Stimulated activated CD4-positive, alpha-beta T cell treated with anti-CD3 and anti-CD28 coated beads, Interleukin-2, amount 100 ng/mL, for 24 hours (primary cell): ENCODE results near the gene PCDHGC4.

Source experiments
- DNase-seq, 2 donors: peaks; one replicate each; pipeline ENCODE4 v3.0.0-alpha.2; 2020

Gene PCDHGC4

DNA sequence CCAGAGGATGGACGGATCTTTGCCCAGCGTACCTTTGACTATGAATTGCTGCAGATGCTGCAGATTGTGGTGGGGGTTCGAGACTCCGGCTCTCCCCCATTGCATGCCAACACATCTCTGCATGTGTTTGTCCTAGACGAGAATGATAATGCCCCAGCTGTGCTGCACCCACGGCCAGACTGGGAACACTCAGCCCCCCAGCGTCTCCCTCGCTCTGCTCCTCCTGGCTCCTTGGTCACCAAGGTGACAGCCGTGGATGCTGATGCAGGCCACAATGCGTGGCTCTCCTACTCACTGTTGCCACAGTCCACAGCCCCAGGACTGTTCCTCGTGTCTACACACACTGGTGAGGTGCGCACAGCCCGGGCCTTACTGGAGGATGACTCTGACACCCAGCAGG, 5.9 kb downstream of the PCDHGC4 start:
- no peak for DNase-seq

DNA sequence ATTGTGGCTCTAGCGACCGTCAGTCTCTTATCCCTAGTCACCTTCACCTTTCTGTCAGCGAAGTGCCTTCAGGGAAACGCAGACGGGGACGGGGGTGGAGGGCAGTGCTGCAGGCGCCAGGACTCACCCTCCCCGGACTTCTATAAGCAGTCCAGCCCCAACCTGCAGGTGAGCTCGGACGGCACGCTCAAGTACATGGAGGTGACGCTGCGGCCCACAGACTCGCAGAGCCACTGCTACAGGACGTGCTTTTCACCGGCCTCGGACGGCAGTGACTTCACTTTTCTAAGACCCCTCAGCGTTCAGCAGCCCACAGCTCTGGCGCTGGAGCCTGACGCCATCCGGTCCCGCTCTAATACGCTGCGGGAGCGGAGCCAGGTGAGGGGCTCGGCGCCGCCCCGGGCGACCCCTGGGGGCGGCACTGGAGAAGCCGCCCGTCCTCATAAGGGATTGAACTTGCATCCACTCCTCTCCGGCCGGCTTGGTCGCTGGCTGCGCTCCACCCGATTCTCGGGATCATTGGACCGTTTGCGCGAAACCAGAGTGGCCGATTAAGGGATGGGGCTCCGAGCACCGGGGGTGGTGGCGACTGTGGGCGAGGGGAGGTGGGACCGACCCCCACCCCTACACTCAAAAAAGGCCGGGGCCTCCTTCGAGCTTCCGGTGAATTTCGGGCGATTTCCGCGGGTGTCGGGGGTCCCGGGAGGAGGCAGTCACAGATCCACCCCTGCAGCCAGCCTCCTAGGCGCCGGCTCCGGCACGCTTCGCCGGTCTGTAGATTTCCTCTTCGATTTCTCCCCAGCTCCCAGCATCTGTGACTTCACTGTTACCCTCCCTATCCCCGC, 6.7 kb downstream of the PCDHGC4 start:
- no peak for DNase-seq

DNA sequence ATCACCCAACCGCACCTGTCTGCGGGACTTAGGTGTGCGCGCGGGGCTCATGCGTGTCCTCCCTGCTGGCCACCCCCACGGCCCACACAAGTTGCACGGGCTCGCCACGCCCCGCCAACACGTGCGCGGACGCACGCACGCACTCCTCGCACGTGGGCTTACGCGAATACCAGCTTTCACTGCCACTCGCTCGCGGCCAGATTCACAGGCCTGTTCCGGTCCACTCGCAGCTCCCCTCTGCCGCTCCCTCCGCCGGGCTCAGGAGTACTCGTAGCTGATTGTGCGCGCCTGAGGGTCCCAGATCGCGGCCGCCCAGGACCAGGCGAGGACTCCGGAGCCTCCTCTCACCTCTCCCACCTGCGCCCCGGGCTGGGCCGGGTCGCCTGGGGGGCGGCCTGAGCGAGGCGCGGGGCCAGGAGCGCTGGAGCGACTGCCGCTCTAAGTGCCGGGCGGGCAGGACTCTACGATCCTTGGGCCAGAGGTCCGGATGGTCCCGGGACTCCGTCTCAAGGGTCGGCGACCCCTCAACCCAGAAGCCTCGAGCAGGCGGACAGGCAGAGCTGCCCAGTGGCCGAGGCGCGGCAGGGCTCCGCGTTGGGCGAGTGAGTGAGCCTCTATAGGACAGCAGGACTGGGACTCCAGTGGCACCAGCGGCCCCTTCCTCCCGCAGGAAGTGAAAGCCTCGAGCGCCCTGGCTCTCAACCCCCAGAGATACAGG, 7.5 kb downstream of the PCDHGC4 start:
- peak in 1 of 2 donors; percentile 46 for DNase-seq

DNA sequence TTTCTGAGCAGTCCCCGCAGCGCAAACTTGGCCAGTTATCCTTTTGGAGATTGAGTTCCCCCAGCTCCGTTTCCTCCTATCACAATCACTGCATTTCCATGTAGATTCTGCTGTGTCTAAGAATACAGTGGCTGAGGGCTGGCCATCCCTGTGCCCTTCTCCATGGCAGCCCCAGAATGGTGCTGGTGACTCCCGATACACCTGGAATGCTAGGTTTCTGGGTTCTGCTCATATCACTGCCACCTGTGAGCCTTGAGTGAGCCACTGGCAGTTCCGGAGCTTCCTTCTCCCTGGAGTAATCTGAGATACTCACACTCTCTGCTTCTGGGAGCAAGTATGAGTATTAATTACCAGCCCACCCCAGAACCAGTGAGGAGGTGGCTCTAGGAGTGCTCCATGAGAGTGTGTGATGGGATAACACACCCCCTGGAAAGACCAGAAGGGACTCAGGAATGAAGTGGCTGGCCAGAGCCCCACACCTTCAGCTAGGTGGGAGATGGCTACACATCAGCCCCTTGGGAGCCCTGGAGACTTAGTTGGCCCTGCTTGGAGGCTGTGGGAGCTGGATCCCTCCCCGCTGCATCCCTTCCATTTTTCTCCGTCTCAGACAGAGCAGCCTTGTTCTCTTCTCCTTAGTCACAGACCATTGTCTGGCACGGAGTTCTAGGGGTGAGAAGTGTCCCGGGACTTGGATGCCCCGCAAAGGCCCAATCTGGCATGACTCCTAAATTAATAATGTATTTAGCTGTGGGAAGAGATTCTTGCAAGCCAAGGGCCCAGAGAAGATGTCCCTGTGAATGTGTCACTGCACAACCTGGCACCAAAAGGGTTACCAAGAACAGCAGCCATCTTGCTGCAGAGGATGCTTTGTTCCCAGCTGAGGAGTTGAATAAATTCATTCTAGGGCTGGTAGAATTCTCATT, 8.9 kb downstream of the PCDHGC4 start:
- no peak for DNase-seq

DNA sequence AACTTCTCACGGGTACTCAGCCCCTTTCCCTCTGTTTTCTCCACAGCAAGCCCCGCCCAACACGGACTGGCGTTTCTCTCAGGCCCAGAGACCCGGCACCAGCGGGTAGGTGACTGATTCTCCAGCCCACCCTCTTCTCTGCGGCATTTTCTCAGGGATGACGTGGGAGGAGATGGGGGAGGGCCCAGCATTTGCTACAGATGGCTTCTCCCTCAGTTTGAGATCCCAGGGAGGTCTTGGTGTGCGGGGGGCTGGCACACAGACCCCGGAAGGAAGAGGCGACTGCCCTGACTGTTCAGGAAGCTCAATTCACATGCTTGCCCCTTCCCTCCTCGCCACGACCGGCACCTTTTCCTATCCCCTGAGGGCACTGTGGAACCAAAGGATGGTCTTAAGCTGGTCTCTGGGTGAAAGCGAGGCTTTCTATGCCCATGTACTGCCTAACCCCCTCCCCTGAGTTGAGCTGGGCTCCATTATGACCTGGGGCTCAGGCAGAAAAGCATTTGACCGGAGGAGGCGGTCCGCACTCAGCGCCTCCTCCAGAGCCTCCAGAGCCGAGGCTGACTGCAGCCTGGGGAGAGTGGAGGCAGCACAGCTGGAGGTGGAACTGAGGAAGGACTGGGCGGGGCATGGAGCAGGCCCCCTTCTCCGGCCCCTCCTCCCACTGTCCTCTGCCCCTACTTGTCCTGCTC, 10.1 kb downstream of the PCDHGC4 start:
- no peak for DNase-seq

DNA sequence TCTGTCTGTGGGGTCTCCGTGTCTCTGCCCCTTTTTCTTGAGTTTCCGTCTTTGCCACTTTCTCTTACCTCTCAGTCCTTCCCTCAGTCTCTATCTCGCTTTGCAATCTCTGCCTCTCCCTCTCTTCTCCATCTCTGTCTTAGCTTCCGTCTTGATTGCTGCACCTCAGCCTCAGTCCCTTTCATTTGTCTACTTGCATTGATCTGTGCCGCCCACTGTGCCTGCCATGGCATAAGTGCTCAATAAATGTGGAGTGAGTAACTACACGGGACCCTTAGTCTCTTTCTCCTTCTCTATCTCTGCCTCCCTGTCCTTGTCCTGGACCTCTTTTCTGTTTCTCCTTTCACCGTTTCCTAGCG, 10.6 kb downstream of the PCDHGC4 start:
- no peak for DNase-seq

DNA sequence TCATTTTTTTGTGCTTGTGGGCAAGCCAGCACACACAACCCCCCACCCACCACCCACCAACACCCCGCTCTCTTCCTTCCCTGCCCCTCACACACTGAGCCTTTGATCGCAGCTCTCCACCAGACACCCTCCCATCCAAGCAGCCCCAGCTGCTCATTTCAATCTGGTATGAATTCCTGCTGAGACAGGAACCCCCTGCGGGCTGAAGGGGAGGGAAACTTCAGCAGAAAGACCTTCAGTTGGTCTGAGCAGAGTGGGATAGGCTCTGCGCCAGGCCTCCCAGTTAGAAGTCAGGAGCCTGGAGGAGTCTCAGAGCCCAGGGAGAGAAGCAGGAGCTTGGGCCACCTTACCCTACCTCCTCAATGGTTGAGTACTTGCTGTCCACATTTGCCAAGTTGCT, 11.2 kb downstream of the PCDHGC4 start:
- no peak for DNase-seq

DNA sequence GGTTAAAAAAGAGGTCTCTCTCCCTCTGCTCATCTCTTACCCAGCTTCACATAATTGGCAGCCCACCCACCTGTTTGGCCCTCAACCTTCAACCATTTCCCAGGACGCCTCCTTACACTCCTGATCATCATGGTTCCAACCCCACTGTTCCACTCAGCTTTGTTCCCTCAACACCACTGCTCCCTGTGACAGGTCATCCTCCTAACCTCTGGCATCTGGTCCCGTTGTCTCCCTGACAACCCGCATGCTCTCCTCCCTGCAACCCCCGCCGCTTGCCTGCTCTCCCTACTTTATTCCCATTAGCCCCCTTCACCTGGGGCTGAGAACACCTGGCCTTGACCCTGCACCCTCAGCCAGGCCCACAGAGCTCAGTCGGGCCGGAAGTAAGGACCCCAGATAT, 16.9 kb downstream of the PCDHGC4 start:
- DNase-seq: no peak

DNA sequence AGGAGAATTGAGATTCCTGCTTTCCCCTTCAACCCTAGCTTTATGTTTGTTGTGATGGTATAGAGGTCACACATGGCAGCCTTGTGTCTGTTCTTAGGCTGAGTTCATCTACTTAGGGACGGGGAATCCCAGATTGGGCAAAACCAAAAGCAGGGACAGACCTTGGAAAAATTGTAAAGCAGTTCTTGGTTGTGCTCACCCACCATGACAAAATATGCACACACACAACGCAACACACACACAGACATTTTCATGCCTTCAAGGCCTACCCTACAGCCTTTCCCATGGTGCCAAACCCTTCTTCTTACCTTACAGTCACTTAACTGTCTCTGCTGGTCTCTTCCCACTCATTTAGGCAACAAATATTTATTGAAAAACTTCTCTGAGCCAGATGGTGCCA, 18.9 kb downstream of the PCDHGC4 start:
- DNase-seq: no peak

DNA sequence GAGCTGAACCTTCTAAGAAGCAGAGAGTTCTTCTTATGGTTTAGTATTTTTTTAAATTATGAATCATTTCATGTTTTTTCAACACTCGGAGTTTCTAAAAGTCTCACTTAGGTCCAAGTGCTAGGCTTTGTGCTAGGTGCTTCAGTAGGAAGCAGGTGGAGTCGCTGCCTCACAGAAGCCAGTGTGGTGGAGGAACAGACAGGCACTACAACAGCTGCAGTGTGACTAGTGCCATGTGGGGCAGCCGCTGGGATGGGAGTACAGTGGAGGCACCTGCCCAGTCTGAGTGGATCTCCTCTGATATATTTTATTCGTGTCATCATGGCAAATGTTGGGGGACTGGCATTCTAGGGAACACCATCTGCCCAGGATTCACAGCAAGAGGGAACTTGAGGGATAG, 19.4 kb downstream of the PCDHGC4 start:
- DNase-seq: no peak

DNA sequence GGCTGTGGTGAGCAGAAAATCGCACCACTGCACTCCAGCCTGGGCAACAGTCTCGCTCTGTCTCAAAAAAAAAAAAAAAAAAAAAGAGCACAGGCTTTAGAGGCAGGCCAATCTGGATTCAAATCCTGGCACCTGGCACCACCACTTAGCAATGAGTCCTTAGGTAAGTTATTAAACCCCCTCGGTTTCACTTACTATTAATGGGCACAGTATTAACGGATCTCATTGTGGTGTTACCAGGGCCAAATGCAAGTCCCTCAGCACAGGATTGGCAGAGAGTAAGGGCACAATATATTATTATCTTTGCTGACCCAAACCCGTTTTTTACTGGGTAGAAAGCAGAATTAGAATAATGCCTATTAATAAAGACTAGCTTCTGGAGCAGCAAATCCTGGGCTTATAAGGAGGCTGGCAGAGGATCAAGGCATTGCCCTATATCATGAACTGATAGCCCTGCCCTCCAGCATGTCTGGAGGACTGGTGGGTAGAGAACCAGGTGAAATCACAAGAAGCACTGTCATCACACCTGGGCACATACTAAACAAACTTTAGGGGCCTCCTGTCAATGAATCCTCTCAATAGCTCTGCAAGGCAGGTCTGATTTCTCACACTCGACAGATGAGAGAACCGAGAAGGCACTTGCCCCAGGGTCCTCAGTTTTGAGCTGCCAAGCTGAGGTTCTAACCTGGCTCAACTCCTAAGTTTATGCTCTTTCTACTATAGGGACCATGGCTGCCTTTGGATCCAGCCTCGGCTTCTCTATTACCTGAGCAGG, 21.7 kb downstream of the PCDHGC4 start:
- DNase-seq: no peak

DNA sequence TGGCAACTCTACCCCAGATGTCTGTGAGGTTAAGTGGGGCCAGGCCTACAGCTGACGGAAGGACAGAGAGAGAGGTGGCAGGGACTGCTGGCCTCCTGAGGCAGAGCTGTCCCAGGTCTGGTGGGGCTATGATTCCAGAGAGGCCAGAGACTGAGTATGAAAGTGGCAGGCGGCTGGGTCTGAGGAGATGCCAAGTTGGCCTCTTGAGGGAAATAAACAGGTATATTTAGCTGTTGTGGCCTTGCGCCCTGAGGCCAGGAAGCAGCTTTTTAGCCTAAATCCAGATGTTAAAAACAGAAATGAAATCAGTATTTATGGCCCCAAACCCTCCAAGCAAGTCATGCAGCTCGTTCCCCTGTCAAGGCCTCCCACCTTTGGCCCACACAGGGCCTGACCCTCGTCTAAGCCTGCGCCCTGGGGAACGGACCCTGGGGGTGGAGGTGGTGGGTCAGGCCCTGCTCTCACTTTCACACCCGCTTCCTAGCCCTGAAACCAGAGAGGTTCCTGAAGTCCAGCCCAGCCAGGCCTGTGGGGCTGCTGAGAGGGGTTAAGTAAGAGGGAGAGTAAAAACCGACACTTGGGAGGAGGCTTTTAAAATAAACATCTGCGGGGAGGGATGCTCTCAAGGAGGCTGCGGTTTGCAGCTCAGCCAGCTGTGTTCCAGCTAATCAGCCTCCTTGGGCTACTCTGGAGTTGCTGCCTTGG, 22.7 kb downstream of the PCDHGC4 start:
- DNase-seq: no peak

DNA sequence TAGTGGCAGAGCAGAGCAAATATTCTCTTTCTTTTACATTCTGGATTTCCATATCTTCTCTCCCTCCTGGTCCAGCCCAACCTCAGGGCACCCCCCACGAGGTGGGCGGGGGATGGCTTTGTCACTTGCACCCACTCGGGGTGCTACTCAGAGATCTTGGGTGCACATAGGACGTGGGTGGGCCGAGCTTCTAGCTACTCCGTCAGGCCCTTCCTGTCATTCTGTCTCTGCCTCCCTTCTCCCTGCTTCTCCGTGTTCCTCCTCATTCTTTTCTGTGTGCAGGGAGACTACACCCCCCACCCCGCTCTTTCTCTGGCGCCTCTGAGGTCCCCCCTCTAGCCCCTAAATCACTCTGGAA, 23.6 kb downstream of the PCDHGC4 start:
- DNase-seq: no peak

DNA sequence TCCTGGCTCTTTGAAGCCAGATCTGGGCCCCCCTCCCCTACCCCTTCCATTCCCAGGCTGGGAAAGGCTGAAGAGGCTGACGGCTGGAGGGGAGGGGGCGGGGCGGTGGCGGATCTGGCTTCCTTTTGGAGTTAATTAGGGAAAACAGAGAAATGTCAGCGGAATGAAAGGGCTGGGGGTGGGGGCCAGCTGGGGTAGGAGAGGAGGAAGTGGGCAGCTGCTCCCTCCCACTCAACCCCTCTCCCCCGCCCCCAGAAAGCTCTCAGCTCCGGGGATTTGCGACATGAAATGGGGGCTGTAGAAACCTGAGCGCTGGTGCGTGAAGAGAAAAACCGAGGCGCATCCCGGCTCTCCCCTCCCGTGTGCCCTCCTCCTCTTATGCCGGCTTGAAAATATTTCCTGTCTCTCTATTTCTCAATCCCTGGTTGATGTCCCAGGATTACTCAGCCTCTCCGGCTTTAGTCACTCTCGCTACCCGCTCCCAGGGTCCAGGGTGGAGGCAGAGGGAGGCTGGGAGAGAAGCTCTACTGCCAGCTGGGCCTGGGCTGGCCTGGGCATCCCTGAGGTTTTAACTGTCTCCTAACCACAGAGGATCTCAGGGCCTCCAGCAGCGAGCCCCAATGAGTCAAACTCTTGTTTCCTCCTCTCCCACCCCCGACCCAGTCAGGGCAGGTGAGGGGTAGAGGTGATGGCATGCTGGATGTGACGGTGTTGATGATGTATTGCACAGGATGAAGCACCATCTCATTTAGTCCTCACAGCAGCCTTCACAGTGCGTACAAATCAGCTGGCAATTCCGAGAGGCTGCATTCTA, 24.2 kb downstream of the PCDHGC4 start:
- DNase-seq: no peak

DNA sequence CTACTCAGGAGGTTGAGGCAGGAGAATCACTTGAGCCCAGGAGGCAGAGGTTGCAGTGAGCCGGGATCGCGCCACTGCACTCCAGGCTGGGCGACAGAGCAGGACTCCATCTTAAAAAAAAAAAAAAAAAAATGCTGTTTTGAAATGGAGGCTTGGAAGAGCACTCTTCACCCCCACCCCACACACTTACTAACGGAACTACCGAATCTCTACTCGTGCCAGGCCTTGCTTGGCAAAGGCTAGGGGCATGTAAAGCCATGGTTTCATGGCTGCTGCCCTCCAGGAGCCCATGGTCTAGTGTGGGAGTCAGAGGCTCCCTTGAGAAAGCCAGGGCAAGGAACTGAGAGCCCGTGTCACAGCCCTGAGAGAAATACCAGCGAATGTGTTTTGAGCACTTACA, 25.3 kb downstream of the PCDHGC4 start:
- DNase-seq: no peak

DNA sequence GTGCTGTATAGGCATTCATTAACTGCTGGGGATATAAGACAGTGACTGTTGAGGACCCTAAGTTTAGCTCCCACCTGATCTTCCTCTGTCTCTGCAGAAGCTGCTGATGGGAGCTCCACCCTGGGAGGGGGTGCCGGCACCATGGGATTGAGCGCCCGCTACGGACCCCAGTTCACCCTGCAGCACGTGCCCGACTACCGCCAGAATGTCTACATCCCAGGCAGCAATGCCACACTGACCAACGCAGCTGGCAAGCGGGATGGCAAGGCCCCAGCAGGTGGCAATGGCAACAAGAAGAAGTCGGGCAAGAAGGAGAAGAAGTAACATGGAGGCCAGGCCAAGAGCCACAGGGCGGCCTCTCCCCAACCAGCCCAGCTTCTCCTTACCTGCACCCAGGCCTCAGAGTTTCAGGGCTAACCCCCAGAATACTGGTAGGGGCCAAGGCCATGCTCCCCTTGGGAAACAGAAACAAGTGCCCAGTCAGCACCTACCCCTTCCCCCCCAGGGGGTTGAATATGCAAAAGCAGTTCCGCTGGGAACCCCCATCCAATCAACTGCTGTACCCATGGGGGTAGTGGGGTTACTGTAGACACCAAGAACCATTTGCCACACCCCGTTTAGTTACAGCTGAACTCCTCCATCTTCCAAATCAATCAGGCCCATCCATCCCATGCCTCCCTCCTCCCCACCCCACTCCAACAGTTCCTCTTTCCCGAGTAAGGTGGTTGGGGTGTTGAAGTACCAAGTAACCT, 26.2 kb downstream of the PCDHGC4 start:
- no peak for DNase-seq

DNA sequence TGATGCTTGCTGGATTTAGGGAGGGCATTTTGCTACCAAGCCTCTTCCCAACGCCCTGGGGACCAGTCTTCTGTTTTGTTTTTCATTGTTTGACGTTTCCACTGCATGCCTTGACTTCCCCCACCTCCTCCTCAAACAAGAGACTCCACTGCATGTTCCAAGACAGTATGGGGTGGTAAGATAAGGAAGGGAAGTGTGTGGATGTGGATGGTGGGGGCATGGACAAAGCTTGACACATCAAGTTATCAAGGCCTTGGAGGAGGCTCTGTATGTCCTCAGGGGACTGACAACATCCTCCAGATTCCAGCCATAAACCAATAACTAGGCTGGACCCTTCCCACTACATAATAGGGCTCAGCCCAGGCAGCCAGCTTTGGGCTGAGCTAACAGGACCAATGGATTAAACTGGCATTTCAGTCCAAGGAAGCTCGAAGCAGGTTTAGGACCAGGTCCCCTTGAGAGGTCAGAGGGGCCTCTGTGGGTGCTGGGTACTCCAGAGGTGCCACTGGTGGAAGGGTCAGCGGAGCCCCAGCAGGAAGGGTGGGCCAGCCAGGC, 27.0 kb downstream of the PCDHGC4 start:
- no peak for DNase-seq

DNA sequence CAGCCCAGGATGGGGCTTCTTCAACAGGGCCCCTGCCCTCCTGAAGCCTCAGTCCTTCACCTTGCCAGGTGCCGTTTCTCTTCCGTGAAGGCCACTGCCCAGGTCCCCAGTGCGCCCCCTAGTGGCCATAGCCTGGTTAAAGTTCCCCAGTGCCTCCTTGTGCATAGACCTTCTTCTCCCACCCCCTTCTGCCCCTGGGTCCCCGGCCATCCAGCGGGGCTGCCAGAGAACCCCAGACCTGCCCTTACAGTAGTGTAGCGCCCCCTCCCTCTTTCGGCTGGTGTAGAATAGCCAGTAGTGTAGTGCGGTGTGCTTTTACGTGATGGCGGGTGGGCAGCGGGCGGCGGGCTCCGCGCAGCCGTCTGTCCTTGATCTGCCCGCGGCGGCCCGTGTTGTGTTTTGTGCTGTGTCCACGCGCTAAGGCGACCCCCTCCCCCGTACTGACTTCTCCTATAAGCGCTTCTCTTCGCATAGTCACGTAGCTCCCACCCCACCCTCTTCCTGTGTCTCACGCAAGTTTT, 27.6 kb downstream of the PCDHGC4 start:
- DNase-seq: peak; percentile 90 to 91
